Measurements from ENCODE around the gene PADI1.

DNA sequence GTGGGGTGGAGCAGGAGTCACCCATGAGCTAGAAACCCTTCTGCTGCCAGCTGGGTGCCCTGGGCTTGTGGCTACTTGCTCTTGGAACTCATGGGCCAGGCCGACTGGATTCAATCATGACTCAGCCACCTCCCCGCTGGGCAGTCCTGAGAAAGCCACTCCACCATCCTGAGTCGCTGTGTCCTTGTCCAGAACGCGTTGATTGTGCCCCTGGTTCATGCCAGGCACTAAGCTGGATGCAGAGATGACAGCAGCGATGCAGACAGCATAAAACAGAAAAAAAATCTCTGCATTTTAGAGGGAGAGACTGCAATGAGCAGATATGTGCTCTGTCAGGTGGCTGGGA lies 10.6 kb downstream of the PADI1 start:
- no peak for TF ChIP-seq POLR2AphosphoS5 (IDR thresholded peaks at IDR 0.05)
- no peak for TF ChIP-seq CTCF (IDR thresholded peaks at IDR 0.05)
- no peak for TF ChIP-seq POLR2A (IDR thresholded peaks at IDR 0.05)
